Measurements from ENCODE around the gene RCVRN.

- no peak for TF ChIP-seq GABPA (IDR thresholded peaks at IDR 0.05; ENCODE audit: low read depth)
- TF ChIP-seq POLR2AphosphoS5 (IDR thresholded peaks at IDR 0.05; ENCODE audit: low read depth): no peak
- TF ChIP-seq SPI1 (IDR thresholded peaks at IDR 0.05; ENCODE audit: borderline replicate concordance, low read depth): no peak
- no peak for TF ChIP-seq CTCF (IDR thresholded peaks at IDR 0.05; ENCODE audit: insufficient read depth, low read length)
These were observed 3.6 kb upstream of the RCVRN start for GRCh38 chr17:9908649-9909042.
